Pons (tissue), 1 donor: Measurements from ENCODE around the gene EXOSC5.
"Not testable (repeated sequence)": the region's sequence is repeated elsewhere in the genome, so short reads cannot be mapped to it uniquely, and the experiment has no call there.

Experiments used
- DNase-seq: peaks from one replicate; pipeline ENCODE4 v3.0.0-alpha.2; 2016; ENCODE audit warnings: low spot score

EXOSC5 gene

GRCh38 chr19:41397086-41398049, at the start of gene EXOSC5, which contains the start of gene BCKDHA:
EXOSC5 (minus strand) TSS chr19:41397359; CDS start chr19:41397328, 31 bp downstream.
BCKDHA (plus strand) TSS chr19:41397818; CDS start chr19:41397828, 10 bp downstream.
- DNase-seq = peak; percentile 100

GRCh38 chr19:41445575-41445974, 48.4 kb upstream of the EXOSC5 start:
- no peak for DNase-seq

DNA sequence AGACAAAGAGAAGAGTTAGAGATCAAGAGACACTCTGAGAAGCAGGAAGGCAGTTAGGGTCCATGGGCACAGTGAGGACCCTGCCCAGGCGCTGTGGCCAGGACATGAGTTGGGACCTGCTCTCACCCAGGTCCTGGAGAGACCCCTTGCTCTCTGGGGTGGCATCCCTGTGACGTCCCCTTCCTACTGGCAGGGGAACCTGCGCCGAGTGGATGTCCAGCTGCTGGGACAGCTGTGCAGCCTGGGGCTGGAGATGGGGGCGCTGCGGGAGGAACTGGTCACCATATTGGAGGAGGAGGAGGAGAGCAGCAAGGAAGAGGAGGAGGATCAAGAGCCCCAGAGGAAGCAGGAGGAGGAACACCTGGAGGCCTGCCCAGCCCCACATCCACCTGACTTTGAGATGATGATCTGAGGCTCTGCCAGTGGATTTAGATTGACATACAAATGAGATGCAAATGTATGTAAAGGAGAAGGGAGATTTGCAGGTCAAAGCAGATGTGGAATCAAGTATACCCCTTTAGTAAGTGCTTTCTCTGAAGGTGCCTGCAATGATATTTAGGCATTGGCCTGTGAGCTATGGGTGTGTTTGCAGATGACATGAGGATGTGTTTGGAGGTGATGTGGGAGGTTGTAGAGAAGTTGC, 46.8 kb upstream of the EXOSC5 start:
- DNase-seq = no peak

DNA sequence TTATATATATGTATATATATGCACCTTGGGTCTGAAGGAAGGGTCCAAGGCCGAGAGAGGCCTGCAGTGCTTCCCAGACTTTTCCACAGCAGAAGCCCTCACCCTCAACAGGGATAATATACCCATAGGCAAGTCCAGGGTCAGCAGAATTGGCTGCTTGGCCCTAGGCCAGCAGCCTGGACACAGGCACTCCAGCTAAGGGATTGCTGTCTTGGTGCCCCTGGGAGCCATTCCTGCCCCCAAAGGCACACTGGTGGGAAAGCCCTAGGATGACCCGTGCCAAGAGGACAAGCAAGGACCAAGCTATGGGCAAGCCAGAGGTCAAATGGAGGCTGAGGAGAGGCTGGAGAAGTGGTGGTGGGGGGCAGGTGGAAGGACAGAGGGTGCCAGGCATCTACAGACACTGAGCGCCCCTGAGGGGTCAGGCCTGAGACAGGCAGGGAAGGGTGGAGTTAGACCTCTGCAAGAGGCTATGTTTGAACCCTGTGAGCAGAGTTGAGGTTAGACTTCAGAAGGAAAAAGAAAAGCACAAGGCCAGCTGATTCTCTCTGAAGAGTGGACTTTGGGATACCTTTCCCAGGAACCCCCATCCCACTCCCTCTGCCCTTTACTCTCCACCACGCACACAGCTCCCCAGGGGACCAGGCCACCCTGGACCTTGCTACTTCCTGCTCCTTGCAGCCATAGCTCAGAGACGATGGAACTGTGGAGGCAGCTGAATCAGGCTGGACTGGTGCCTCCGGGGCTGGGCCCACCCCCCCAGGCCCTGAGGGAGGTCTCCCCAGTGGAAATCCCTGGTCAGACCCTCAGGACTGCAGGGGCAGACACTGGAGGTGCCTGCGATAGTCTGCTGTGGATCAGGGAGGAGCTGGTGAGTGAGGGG, 45.6 kb upstream of the EXOSC5 start, which contains the start of gene ERICH4:
TSS of gene ERICH4 (plus strand) at position 684 of the 883 bp plus-strand sequence. CDS start at position 698, 14 bp downstream.
- no peak for DNase-seq

DNA sequence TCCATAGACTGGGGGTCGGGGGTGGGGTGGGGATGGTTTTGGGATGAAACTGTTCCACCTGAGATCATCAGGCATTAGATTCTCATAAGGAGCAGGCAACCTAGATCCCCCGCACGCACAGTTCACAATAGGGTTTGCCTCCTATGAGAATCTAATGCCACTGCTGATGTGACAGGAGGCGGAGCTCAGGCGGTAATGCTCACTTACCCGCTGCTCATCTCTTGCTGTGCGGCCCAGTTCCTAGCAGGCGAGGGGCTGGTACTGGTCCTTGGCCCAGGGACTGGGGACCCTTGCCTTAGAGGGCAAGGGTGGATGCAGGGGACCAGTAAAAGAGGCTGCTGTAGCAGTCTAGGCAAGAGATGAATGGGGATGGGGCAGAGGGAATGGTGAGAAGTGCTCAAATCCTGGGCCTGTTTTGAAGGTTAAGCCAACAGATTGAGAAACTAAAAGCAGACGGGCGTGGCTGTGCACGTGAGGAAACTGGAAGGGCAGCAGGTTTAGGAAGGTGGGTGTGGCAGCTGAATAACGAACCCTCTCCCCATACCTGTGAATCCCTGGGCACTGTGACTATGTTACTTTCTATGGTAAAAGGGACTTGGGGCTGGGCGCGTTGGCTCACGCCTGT, 44.3 kb upstream of the EXOSC5 start:
- no peak for DNase-seq

GRCh38 chr19:41439441-41440222, 42.5 kb upstream of the EXOSC5 start, which contains the start of gene DMAC2:
DMAC2 (minus strand) TSS chr19:41439912; CDS start chr19:41439899, 13 bp downstream.
- DNase-seq = peak; percentile 99

GRCh38 chr19:41437944-41438574, 40.9 kb upstream of the EXOSC5 start:
- no peak for DNase-seq

DNA sequence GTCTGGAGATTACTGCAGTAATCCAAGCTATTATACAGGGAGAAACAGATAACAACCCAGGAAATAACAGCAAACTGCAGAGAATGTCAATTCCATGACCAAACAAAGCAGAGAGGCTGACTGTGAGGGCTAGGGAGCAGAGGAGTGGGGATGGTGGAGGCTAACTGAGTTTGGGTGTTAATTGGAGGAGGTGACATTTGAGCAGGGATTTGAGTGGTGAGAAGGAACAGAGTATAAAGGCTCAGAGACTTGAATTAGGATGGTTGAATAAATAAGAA, 39.5 kb upstream of the EXOSC5 start:
- no peak for DNase-seq

- no peak for DNase-seq
Observed at GRCh38 chr19:41435936-41436673, 38.9 kb upstream of the EXOSC5 start.

- DNase-seq = not testable (repeated sequence)
Observed at GRCh38 chr19:41435376-41435775, 38.2 kb upstream of the EXOSC5 start.

- DNase-seq = no peak
Observed at GRCh38 chr19:41434450-41434849, 37.3 kb upstream of the EXOSC5 start.

DNA sequence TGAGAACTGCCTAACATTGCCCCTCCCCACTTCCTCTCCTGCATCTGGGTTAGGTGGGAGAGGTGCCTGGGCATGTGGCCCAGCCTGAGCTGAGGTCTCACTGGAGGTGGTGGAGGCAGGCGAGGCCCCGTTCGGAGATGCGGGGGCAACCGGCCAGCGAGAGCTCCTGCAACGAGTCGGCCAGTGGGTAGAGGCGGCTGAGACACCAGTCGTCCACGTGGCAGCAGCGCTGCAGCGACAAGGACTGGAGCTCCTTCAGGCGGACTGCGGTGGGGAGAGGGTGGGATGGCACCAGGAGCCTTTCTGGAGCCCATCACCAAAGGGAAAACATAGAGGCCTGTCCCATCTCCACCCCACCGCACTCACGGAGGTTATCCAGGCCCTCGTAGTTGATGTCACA, 36.0 kb upstream of the EXOSC5 start:
- no peak for DNase-seq

DNA sequence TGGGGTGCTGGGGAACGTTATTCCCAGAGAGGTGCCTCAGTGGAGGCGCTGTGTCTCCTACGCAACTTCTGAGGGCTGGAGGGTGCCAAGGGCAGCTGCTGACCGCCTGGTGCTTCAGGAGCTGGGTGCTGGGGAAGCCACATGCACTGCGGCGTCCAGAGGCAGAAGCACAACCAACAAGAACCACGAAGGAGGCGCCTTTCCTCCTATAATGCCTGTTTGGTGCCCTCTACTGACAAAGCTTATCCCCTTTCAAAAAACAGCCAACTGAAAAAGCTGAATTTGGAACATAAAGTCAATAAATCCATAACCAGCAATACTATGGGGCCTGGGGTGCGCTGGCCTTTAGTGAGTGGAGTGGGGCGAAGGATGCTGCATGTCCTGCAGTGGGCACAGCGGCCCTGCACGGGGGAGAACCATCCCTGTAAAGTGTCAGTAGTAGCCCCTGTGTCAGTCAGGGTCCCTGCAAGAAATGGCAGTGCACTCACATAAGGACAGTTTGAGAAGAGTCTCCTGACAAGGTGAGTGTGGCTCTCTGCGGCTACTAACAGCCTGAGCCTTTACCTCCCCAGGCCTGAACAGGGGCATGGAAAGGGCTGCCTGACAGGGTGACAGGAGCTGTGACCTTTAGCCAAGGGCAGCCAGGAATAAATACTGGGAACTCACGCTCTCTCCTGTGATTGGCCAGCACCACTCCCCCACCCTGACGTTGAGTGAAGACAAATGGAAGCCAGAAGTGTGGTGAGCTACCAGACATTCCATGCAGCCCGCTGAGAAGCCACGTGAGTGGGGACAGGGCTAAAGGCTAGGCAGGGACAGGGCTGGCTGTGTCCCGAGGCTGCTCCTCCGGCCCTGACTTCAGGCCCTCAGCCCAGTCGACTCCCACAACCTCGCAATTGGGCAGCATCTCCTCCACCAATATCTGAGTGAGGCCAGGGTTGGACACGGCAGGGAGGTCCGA, 34.5 kb upstream of the EXOSC5 start:
- DNase-seq = no peak

GRCh38 chr19:41430922-41431321, 33.8 kb upstream of the EXOSC5 start:
- DNase-seq = no peak

- DNase-seq = no peak
Observed at GRCh38 chr19:41428481-41428859, 31.3 kb upstream of the EXOSC5 start.

- DNase-seq = no peak
Observed at GRCh38 chr19:41427647-41428480, 30.7 kb upstream of the EXOSC5 start.

- no peak for DNase-seq
Observed at GRCh38 chr19:41426952-41427646, 29.9 kb upstream of the EXOSC5 start, which contains the start of gene B3GNT8. B3GNT8 (minus strand) TSS chr19:41427374; CDS start chr19:41426778, 596 bp downstream.
